DOHH2 (cell line): ENCODE measurements around the gene EPHA2.

Experiments used
- H3F3A ChIP-seq: fragments of 200-600 bp; sonication (generic), shearing (Covaris generic); 2 replicates; pipeline ENCODE4 v1.6.0; 2016; ENCODE audit warnings: antibody characterized with exemption, mild to moderate bottlenecking; ENCODE audit not compliant: control insufficient read depth, insufficient read depth
- H3K27ac ChIP-seq: fragments of 200-600 bp; sonication (generic); 2 replicates; pipeline ENCODE4 v1.5.1; 2014; ENCODE audit warnings: low read depth, mild to moderate bottlenecking, low read length, moderate library complexity
- H3K27me3 ChIP-seq: fragments of 200-600 bp; sonication (generic); 2 replicates; pipeline ENCODE4 v1.6.1; 2014; ENCODE audit warnings: mild to moderate bottlenecking, low read length, mixed read lengths; ENCODE audit not compliant: control insufficient read depth
- H3K36me3 ChIP-seq: fragments of 200-600 bp; sonication (generic); 2 replicates; pipeline ENCODE4 v1.6.1; 2014; ENCODE audit warnings: mild to moderate bottlenecking, low read length, moderate library complexity, mixed read lengths; ENCODE audit not compliant: control insufficient read depth
- H3K4me1 ChIP-seq: fragments of 200-600 bp; sonication (generic); 2 replicates; pipeline ENCODE4 v1.6.1; 2014; ENCODE audit warnings: mild to moderate bottlenecking, low read length, mixed read lengths; ENCODE audit not compliant: control insufficient read depth
- H3K4me2 ChIP-seq: fragments of 200-600 bp; sonication (generic); 2 replicates; pipeline ENCODE4 v1.6.0; 2014; ENCODE audit warnings: mild to moderate bottlenecking, low read length, moderate library complexity
- H3K4me3 ChIP-seq: fragments of 200-600 bp; sonication (generic); 2 replicates; pipeline ENCODE4 v1.5.1; 2014; ENCODE audit warnings: mild to moderate bottlenecking, low read length, mixed read lengths
- H3K79me2 ChIP-seq: fragments of 200-600 bp; sonication (generic); 2 replicates; pipeline ENCODE4 v1.6.1; 2014; ENCODE audit warnings: mild to moderate bottlenecking, low read length, mixed read lengths; ENCODE audit not compliant: control insufficient read depth
- H3K9me2 ChIP-seq: fragments of 200-600 bp; sonication (generic); replicated peaks from 2 replicates; pipeline ENCODE4 v1.6.1; 2014; ENCODE audit warnings: mild to moderate bottlenecking, low read length, mixed read lengths; ENCODE audit not compliant: control insufficient read depth
- H3K9me3 ChIP-seq: fragments of 200-600 bp; sonication (generic); 2 replicates; pipeline ENCODE4 v1.6.1; 2014; ENCODE audit warnings: antibody characterized with exemption, low read length, mixed read lengths; ENCODE audit not compliant: control insufficient read depth, insufficient read depth
- H4K20me1 ChIP-seq: fragments of 200-600 bp; sonication (generic); 2 replicates; pipeline ENCODE4 v1.6.0; 2014; ENCODE audit warnings: low read depth, mild to moderate bottlenecking, antibody characterized with exemption, low read length, moderate library complexity; ENCODE audit not compliant: control insufficient read depth, insufficient read depth
- CTCF ChIP-seq: fragments of 200-600 bp; sonication (generic); IDR thresholded peaks from one replicate; pipeline ENCODE4 v1.5.1; 2014; ENCODE audit warnings: antibody characterized with exemption, mild to moderate bottlenecking, low read depth, low read length; ENCODE audit not compliant: poor library complexity, severe bottlenecking
- EZH2phosphoT487 ChIP-seq: fragments of 200-600 bp; sonication (generic); IDR thresholded peaks from 2 replicates; pipeline ENCODE4 v1.6.1; 2017; ENCODE audit warnings: borderline replicate concordance, mild to moderate bottlenecking, antibody characterized with exemption, low read length, moderate library complexity, mixed read lengths

Gene EPHA2

GRCh38 chr1:16187748-16188401, 32.0 kb upstream of the EPHA2 start:
- H4K20me1 ChIP-seq = no peaks in the 10 kb centered on the region
- H3K79me2 ChIP-seq = no peaks in the 10 kb centered on the region
- H3K27ac ChIP-seq = no peak overlapping the region
- no peaks in the 10 kb centered on the region for H3K36me3 ChIP-seq
- H3K4me3 ChIP-seq = no peak overlapping the region
- H3K9me2 ChIP-seq = no peaks in the 10 kb centered on the region
- no peaks in the 10 kb centered on the region for H3K9me3 ChIP-seq
- H3K4me1 ChIP-seq = no peaks in the 10 kb centered on the region
- TF ChIP-seq CTCF (peak; percentile 97), EZH2phosphoT487 (no peak)
- H3K4me2 ChIP-seq = no peak overlapping the region
- no peaks in the 10 kb centered on the region for H3F3A ChIP-seq
- H3K27me3 ChIP-seq = 0 out of 2 replicates have a peak, but pooled peaks cover 4% of the 10 kb centered on the region

GRCh38 chr1:16186655-16187235, 30.9 kb upstream of the EPHA2 start:
- Histone ChIP-seq H3K4me3 (no peak overlapping the region), H3K27ac (no peak overlapping the region), H3K9me2 (no peaks in the 10 kb centered on the region), H3K4me1 (no peaks in the 10 kb centered on the region), H3K36me3 (no peaks in the 10 kb centered on the region), H3F3A (no peaks in the 10 kb centered on the region), H3K27me3 (0 out of 2 replicates have a peak, but pooled peaks cover 4% of the 10 kb centered on the region), H3K4me2 (no peak overlapping the region), H3K79me2 (no peaks in the 10 kb centered on the region), H3K9me3 (no peaks in the 10 kb centered on the region), H4K20me1 (no peaks in the 10 kb centered on the region)
- TF ChIP-seq EZH2phosphoT487 (no peak), CTCF (no peak)

GRCh38 chr1:16184557-16185303, 28.9 kb upstream of the EPHA2 start:
- no peak overlapping the region for H3K4me3 ChIP-seq
- H3K4me1 ChIP-seq = no peaks in the 10 kb centered on the region
- H3K27ac ChIP-seq = no peak overlapping the region
- H3K36me3 ChIP-seq = no peaks in the 10 kb centered on the region
- H3K4me2 ChIP-seq = no peak overlapping the region
- H3F3A ChIP-seq = no peaks in the 10 kb centered on the region
- H3K79me2 ChIP-seq = no peaks in the 10 kb centered on the region
- H3K9me2 ChIP-seq = no peaks in the 10 kb centered on the region
- no peaks in the 10 kb centered on the region for H3K27me3 ChIP-seq
- no peaks in the 10 kb centered on the region for H3K9me3 ChIP-seq
- H4K20me1 ChIP-seq = no peaks in the 10 kb centered on the region
- TF ChIP-seq CTCF (no peak), EZH2phosphoT487 (no peak)
